Upper lobe of left lung (tissue), 6 donors: ENCODE measurements around the gene VPS13A. TPM values are rescaled to one million over a fixed set of nuclear protein-coding genes. Genes with fewer than 3 reads are reported as not detected.
"Not testable (repeated sequence)": the region's sequence is repeated elsewhere in the genome, so short reads cannot be mapped to it uniquely, and the experiment has no call there.

Experiments used
- ATAC-seq, 2 donors: fragments of 200-7000 bp; cut with Tn5 transposase; one replicate each; pipeline ENCODE4 v1.9.1; 2022; ENCODE audit warnings: mild to moderate bottlenecking in 2 of 2, moderate library complexity in 2 of 2; ENCODE audit not compliant: low FRiP score in 2 of 2
- DNase-seq, 2 donors: peaks; one replicate each; pipeline ENCODE4 v3.0.0-alpha.2; 2019 to 2020
- H3K27ac ChIP-seq, 4 donors: fragments of 200-600 bp; sonication (generic); one replicate each; pipeline ENCODE4 v1.5.1; 2016 to 2019
- H3K27me3 ChIP-seq, 4 donors: fragments of 200-600 bp; sonication (generic); one replicate each; pipeline ENCODE4 v1.5.1; 2017 to 2019
- H3K36me3 ChIP-seq, 4 donors: fragments of 200-600 bp; sonication (generic); one replicate each; pipeline ENCODE4 v1.5.1; 2016 to 2019
- H3K4me1 ChIP-seq, 4 donors: fragments of 200-600 bp; sonication (generic); one replicate each; pipeline ENCODE4 v1.5.1; 2018 to 2019
- H3K4me3 ChIP-seq, 4 donors: fragments of 200-600 bp; sonication (generic); one replicate each; pipeline ENCODE4 v1.5.1; 2017 to 2019; ENCODE audit warnings: mild to moderate bottlenecking in 2 of 4, moderate library complexity in 1 of 4
- H3K9me3 ChIP-seq, 4 donors: fragments of 200-600 bp; sonication (generic); one replicate each; pipeline ENCODE4 v1.5.1; 2018 to 2019
- EP300 ChIP-seq, 4 donors: sonication (generic); formaldehyde crosslinking; IDR thresholded peaks; one replicate each; pipeline ENCODE4 v1.5.1; 2017; ENCODE audit warnings: antibody characterized with exemption in 4 of 4, control low read depth in 2 of 4
- POLR2A ChIP-seq, 4 donors: fragments of 450-650 bp; IDR thresholded peaks; one replicate each; pipeline ENCODE4 v1.5.1; 2016 to 2017; ENCODE audit warnings: antibody characterized with exemption in 4 of 4, mild to moderate bottlenecking in 2 of 4
- POLR2AphosphoS5 ChIP-seq, 2 donors: sonication (generic); formaldehyde crosslinking; IDR thresholded peaks; one replicate each; pipeline ENCODE4 v1.5.1; 2017; ENCODE audit warnings: antibody characterized with exemption in 2 of 2
- WGBS, 2 donors: methylation state at CpG; one replicate each; pipeline ENCODE4 v1.1.5; 2017 to 2018; 5-methylcytosine and 5-hydroxymethylcytosine counted together
- total RNA-seq, 6 donors: library from RNA; depleted of rRNA in 4 of 6; stranded (reverse); fragments of >200 nt in 4 of 6; gene quantifications; one replicate each; pipeline versions ENCODE4 v1.1.0 to v1.2.1, GENCODE V29; 2016 to 2021
- TF ChIP-seq, protein P1 (sequence below), 6 experiments: fragments of 450-650 bp in 4 of 6; fragments of 200-600 bp in 2 of 6; sonication (generic) in 2 of 6; IDR thresholded peaks; one replicate each; pipeline ENCODE4 v1.5.1; 2016 to 2019; ENCODE audit warnings: antibody characterized with exemption in 6 of 6
- donor health status: DM: no; HTN: no; CAD: no; lungs with moderate emphysema.
- donor health status: DM: no; HTN: yes; CAD: no; lungs with severe emphysema.

VPS13A gene
- total RNA-seq, 6 donors from 2014 or later: 21.6 to 90.0 (median 31.4) TPM

DNA sequence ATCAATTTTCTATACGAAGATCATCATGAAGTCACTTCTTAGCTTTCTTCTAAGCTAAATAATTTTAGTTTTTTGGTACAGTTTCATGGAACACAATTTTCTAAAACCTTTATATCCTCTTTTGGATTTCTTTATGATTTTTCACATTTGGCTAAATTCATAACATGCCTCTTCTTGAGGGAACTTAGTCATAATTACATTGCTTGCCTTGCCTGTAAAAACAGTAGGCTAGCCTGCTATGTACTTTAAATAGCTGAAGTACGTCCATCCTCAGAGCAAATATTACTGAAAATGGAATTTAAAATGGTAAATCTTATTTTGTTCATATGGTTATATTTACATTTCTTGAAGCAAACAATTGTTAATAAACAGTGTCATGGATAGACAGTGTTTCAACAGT, 225.0 kb downstream of the VPS13A start:
- no peak for DNase-seq
- WGBS, 2 donors: 89 to 93% methylated on average over 2 of the region's 2 CpGs
- no peaks in the 10 kb centered on the region for H3K27me3 ChIP-seq
- no peak overlapping the region for H3K27ac ChIP-seq
- H3K36me3 ChIP-seq: peaks cover 0 to 5% (median 0%) of the 10 kb centered on the region in 4 donors
- no peak overlapping the region for H3K4me3 ChIP-seq
- no peaks in the 10 kb centered on the region for H3K9me3 ChIP-seq
- no peaks in the 10 kb centered on the region for H3K4me1 ChIP-seq
- no peak for ATAC-seq
- TF ChIP-seq POLR2AphosphoS5 (IDR thresholded peaks at IDR 0.05): no peak
- TF ChIP-seq, protein P1, sequence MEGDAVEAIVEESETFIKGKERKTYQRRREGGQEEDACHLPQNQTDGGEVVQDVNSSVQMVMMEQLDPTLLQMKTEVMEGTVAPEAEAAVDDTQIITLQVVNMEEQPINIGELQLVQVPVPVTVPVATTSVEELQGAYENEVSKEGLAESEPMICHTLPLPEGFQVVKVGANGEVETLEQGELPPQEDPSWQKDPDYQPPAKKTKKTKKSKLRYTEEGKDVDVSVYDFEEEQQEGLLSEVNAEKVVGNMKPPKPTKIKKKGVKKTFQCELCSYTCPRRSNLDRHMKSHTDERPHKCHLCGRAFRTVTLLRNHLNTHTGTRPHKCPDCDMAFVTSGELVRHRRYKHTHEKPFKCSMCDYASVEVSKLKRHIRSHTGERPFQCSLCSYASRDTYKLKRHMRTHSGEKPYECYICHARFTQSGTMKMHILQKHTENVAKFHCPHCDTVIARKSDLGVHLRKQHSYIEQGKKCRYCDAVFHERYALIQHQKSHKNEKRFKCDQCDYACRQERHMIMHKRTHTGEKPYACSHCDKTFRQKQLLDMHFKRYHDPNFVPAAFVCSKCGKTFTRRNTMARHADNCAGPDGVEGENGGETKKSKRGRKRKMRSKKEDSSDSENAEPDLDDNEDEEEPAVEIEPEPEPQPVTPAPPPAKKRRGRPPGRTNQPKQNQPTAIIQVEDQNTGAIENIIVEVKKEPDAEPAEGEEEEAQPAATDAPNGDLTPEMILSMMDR (IDR thresholded peaks at IDR 0.05): no peak
- TF ChIP-seq POLR2A (IDR thresholded peaks at IDR 0.05): no peak

- no peak overlapping the region for H3K4me3 ChIP-seq
- TF ChIP-seq POLR2AphosphoS5 (IDR thresholded peaks at IDR 0.05) (no peak), POLR2A (IDR thresholded peaks at IDR 0.05) (no peak), EP300 (IDR thresholded peaks at IDR 0.05) (no peak)
- TF ChIP-seq, protein P1 (IDR thresholded peaks at IDR 0.05): no peak
- no peaks in the 10 kb centered on the region for H3K27me3 ChIP-seq
- H3K4me1 ChIP-seq: no peaks in the 10 kb centered on the region
- no peak overlapping the region for H3K27ac ChIP-seq
- DNase-seq: no peak
- no peak for ATAC-seq
- H3K9me3 ChIP-seq: no peaks in the 10 kb centered on the region
- peaks cover 0 to 12% (median 2%) of the 10 kb centered on the region in 4 donors for H3K36me3 ChIP-seq
- WGBS, 2 donors: 90 to 93% methylated on average over 4 of the region's 4 CpGs
These were observed 225.9 kb downstream of the VPS13A start for GRCh38 chr9:77403239-77403638.

DNA sequence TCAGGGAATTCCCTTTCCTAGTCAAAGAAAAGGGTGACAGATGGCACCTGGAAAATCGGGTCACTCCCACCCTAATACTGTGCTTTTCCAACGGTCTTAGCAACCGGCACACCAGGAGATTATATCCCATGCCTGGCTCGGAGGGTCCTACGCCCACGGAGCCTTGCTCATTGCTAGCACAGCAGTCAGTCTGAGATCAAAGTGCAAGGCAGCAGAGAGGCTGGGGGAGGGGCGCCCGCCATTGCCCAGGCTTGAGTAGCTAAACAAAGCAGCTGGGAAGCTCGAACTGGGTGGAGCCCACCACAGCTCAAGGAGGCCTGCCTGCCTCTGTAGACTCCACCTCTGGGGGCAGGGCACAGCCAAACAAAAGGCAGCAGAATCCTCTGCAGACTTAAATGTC, 231.2 kb downstream of the VPS13A start:
- peaks cover 0 to 14% (median 4%) of the 10 kb centered on the region in 4 donors for H3K36me3 ChIP-seq
- not testable (repeated sequence) for H3K27ac ChIP-seq, ATAC-seq, H3K4me3 ChIP-seq, H3K4me1 ChIP-seq, H3K27me3 ChIP-seq, H3K9me3 ChIP-seq
- WGBS, 2 donors: 83 to 89% methylated on average over 5 to 9 of the region's 9 CpGs
- DNase-seq: peak in 1 of 2 donors; percentile 40

GRCh38 chr9:77417566-77417965, 240.2 kb downstream of the VPS13A start:
- no peak for TF ChIP-seq POLR2A (IDR thresholded peaks at IDR 0.05)
- TF ChIP-seq POLR2AphosphoS5 (IDR thresholded peaks at IDR 0.05): peak in 1 of 2 donors; percentile 16
- TF ChIP-seq EP300 (IDR thresholded peaks at IDR 0.05): no peak
- TF ChIP-seq, protein P1 (IDR thresholded peaks at IDR 0.05): no peak
- peaks cover 0 to 26% (median 11%) of the 10 kb centered on the region in 4 donors for H3K4me1 ChIP-seq
- H3K4me3 ChIP-seq: no peak overlapping the region
- DNase-seq (no peak), ATAC-seq (peak in 1 of 2 donors; percentile 60)
- H3K36me3 ChIP-seq: no peaks in the 10 kb centered on the region
- H3K27ac ChIP-seq: peak overlapping the region in 3 of 4 donors; percentile 3 to 67 (median 42)
- H3K9me3 ChIP-seq: no peaks in the 10 kb centered on the region
- no peaks in the 10 kb centered on the region for H3K27me3 ChIP-seq
- WGBS, 2 donors: 34% methylated on average over 5 of the region's 5 CpGs

- DNase-seq: no peak
- peak overlapping the region in 3 of 4 donors; percentile 3 to 67 (median 42) for H3K27ac ChIP-seq
- no peak for ATAC-seq
These were observed 240.9 kb downstream of the VPS13A start for GRCh38 chr9:77418226-77418625.

More at GRCh38 chr9:77418226-77418625, 240.9 kb downstream of the VPS13A start:
- Histone ChIP-seq H3K4me1 (peaks cover 0 to 26% (median 11%) of the 10 kb centered on the region in 4 donors), H3K4me3 (no peak overlapping the region), H3K36me3 (no peaks in the 10 kb centered on the region), H3K9me3 (no peaks in the 10 kb centered on the region), H3K27me3 (no peaks in the 10 kb centered on the region)
- TF ChIP-seq POLR2AphosphoS5 (IDR thresholded peaks at IDR 0.05) (no peak), POLR2A (IDR thresholded peaks at IDR 0.05) (no peak), EP300 (IDR thresholded peaks at IDR 0.05) (no peak)
- TF ChIP-seq, protein P1 (IDR thresholded peaks at IDR 0.05): no peak
